Cardiac fibroblast (primary cell): ENCODE results near the gene TGM3.

Source experiments
- DNase-seq, 2 donors: peaks; one replicate each; pipeline versions ENCODE4 v3.0.0 to v3.0.0-alpha.2; 2010; ENCODE audit warnings: low read depth in 2 of 2
- H3K4me3 ChIP-seq, 2 donors: replicated peaks in 1 of 2; 1 replicate in 1 of 2; 2 replicates in 1 of 2; pipeline ENCODE4 v1.5.1; 2011; ENCODE audit warnings: low read depth in 2 of 2, low read length in 2 of 2, mild to moderate bottlenecking in 2 of 2, moderate library complexity in 1 of 2
- CTCF ChIP-seq: IDR thresholded peaks from one replicate; pipeline ENCODE4 v1.5.1; 2011; ENCODE audit warnings: low read depth, mild to moderate bottlenecking, low read length, inconsistent platforms

Gene TGM3

GRCh38 chr20:2331901-2332565, 36.2 kb downstream of the TGM3 start:
- H3K4me3 ChIP-seq = no peak overlapping the region
- no peak for DNase-seq
- no peak for TF ChIP-seq CTCF

DNA sequence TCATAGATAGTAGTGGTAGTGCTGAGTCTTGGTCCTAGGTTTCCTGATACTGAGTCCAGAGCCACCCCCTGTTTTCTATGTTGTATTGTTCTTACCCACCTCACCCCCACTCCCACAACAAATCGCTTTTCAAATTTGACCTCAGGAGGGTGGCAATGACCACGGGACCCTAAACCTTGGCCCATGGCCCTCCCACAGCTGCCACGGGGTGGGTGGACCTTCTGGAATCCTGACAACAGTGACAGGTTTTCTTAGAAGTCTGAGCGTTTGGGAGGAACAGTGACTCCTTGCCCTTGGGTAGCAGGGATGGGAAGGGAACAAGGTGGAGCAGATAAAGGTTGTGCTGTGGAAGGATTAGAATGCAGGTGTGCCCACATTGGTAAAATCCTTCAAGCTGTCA, 36.9 kb downstream of the TGM3 start:
- TF ChIP-seq CTCF = no peak
- no peak for DNase-seq
- H3K4me3 ChIP-seq = no peak overlapping the region

DNA sequence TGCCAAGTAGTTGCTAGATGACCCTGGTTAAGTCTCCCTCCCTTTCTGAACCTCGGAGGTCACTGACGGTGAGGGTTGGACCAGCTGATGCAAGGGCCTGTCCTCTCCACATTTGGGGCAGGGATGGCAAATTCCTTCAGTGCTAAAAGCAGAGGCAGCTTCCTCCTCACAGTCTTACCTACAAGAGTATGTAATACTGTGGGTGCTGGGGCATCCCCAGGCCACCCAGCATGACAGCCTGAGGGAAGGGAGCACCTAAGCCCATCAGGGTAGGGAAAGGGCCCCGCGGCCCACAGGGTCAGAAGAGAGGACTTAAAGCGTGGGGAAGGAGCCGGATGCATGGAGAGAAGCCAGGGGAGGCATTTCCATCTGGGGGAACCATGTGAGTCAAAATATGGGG, 38.0 kb downstream of the TGM3 start:
- no peak for TF ChIP-seq CTCF
- H3K4me3 ChIP-seq = no peak overlapping the region
- no peak for DNase-seq

GRCh38 chr20:2335096-2335870, 39.5 kb downstream of the TGM3 start:
- DNase-seq = no peak
- TF ChIP-seq CTCF = no peak
- H3K4me3 ChIP-seq = no peak overlapping the region

DNA sequence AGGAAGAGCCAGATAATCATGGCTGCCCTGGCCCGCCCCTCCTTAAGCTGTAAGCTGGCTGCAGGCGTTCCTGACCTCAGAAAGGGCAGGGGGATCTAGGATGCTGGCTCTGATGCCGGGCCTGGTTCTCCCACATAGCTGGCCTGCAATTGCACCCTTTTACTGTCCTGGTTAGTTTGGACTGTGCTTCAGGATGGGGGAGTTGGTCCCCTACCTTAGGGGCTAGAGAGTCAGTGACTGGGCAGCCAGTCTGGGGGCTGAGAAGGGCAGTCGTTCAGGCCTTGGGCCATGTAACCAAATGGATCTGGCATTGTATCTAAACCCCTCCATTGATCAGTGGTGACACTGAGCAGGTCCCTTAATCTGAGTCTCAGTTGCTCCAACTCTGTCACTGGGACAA, 40.7 kb downstream of the TGM3 start:
- DNase-seq = no peak
- H3K4me3 ChIP-seq = no peak overlapping the region
- TF ChIP-seq CTCF = no peak

- no peak overlapping the region for H3K4me3 ChIP-seq
- no peak for DNase-seq
- no peak for TF ChIP-seq CTCF
Measured at GRCh38 chr20:2337142-2337541, 41.3 kb downstream of the TGM3 start.
